Neural cell (in vitro differentiated cells): ENCODE measurements around the gene DAPP1. TPM values are rescaled to one million over a fixed set of nuclear protein-coding genes. Genes with fewer than 3 reads are reported as not detected.

Experiments used
- H2AFZ ChIP-seq: fragments of 200-600, 300-800 bp; sonication (generic), shearing (Covaris generic); 2 replicates; pipeline ENCODE4 v1.6.0; 2014; ENCODE audit warnings: low read depth, mild to moderate bottlenecking, antibody characterized with exemption, low read length, moderate library complexity
- H3F3A ChIP-seq: fragments of 200-600 bp; shearing (Covaris generic); 2 replicates; pipeline ENCODE4 v1.6.1; 2016; ENCODE audit warnings: mild to moderate bottlenecking, moderate library complexity, mixed read lengths, antibody characterized with exemption, low read length; ENCODE audit not compliant: insufficient read depth, poor library complexity, severe bottlenecking
- H3K27ac ChIP-seq: fragments of 200-600, 300-800 bp; sonication (generic), shearing (Covaris generic); 2 replicates; pipeline ENCODE4 v1.5.1; 2014; ENCODE audit warnings: mild to moderate bottlenecking, low read length, moderate library complexity
- H3K27me3 ChIP-seq: fragments of 300-800, 200-600 bp; sonication (generic), shearing (Covaris generic); 2 replicates; pipeline ENCODE4 v1.6.0; 2014; ENCODE audit warnings: mild to moderate bottlenecking, low read depth, low read length, moderate library complexity; ENCODE audit not compliant: insufficient read depth
- H3K36me3 ChIP-seq: fragments of 300-800, 200-600 bp; sonication (generic), shearing (Covaris generic); 2 replicates; pipeline ENCODE4 v1.5.1; 2014; ENCODE audit warnings: mild to moderate bottlenecking, antibody characterized with exemption, low read length, moderate library complexity; ENCODE audit not compliant: insufficient read depth
- H3K4me2 ChIP-seq: fragments of 300-800, 200-600 bp; sonication (generic), shearing (Covaris generic); 2 replicates; pipeline ENCODE4 v1.6.0; 2014; ENCODE audit warnings: mild to moderate bottlenecking, low read length
- H3K4me3 ChIP-seq: fragments of 300-800, 200-600 bp; sonication (generic), shearing (Covaris generic); 2 replicates; pipeline ENCODE4 v1.5.1; 2014; ENCODE audit warnings: mild to moderate bottlenecking, low read length, moderate library complexity
- H3K79me2 ChIP-seq: fragments of 200-600 bp; shearing (Covaris generic); replicated peaks from 2 replicates; pipeline ENCODE4 v1.6.0; 2014; ENCODE audit warnings: mild to moderate bottlenecking, low read length, moderate library complexity; ENCODE audit not compliant: insufficient read depth
- H3K9ac ChIP-seq: fragments of 300-800, 200-600 bp; sonication (generic), shearing (Covaris generic); 2 replicates; pipeline ENCODE4 v1.6.1; 2016; ENCODE audit warnings: mild to moderate bottlenecking, low read length, mixed read lengths
- H3K9me2 ChIP-seq: fragments of 200-600 bp; shearing (Covaris generic); 2 replicates; pipeline ENCODE4 v1.6.1; 2016; ENCODE audit warnings: mild to moderate bottlenecking, low read length, mixed read lengths; ENCODE audit not compliant: insufficient read depth
- H3K9me3 ChIP-seq: fragments of 200-600, 300-800 bp; sonication (generic), shearing (Covaris generic); 2 replicates; pipeline ENCODE4 v1.6.1; 2016; ENCODE audit warnings: mild to moderate bottlenecking, mixed run types, low read length, moderate library complexity, mixed read lengths
- H4K20me1 ChIP-seq: fragments of 200-600 bp; shearing (Covaris generic); 2 replicates; pipeline ENCODE4 v1.6.1; 2016; ENCODE audit warnings: mild to moderate bottlenecking, mixed run types; ENCODE audit not compliant: insufficient read depth
- CTCF ChIP-seq: fragments of 450-650 bp; IDR thresholded peaks from 2 replicates; pipeline ENCODE4 v1.5.1; 2014; ENCODE audit warnings: antibody characterized with exemption, mild to moderate bottlenecking, moderate library complexity; ENCODE audit not compliant: poor library complexity, severe bottlenecking
- EP300 ChIP-seq: fragments of 450-650 bp; conservative IDR thresholded peaks from 2 replicates; pipeline ENCODE4 v1.6.1; 2014; ENCODE audit warnings: antibody characterized with exemption, mild to moderate bottlenecking, moderate library complexity; ENCODE audit not compliant: poor library complexity, severe bottlenecking
- EZH2 ChIP-seq: fragments of 200-600, 300-800 bp; shearing (Covaris generic), sonication (generic); IDR thresholded peaks from 2 replicates; pipeline ENCODE4 v1.6.1; 2014; ENCODE audit warnings: antibody characterized with exemption, low read length, borderline replicate concordance, mild to moderate bottlenecking; ENCODE audit not compliant: insufficient read depth, poor library complexity, severe bottlenecking
- MXI1 ChIP-seq: fragments of 450-650 bp; conservative IDR thresholded peaks from 2 replicates; pipeline ENCODE4 v1.6.1; 2014; ENCODE audit warnings: antibody characterized with exemption, mild to moderate bottlenecking; ENCODE audit not compliant: poor library complexity, severe bottlenecking
- POLR2AphosphoS5 ChIP-seq: IDR thresholded peaks from 2 replicates; pipeline ENCODE4 v1.6.1; 2012
- RAD21 ChIP-seq: fragments of 450-650 bp; conservative IDR thresholded peaks from 2 replicates; pipeline ENCODE4 v1.6.1; 2014; ENCODE audit warnings: antibody characterized with exemption, mild to moderate bottlenecking, moderate library complexity
- SMC3 ChIP-seq: fragments of 450-650 bp; conservative IDR thresholded peaks from 2 replicates; pipeline ENCODE4 v1.6.1; 2014; ENCODE audit warnings: antibody characterized with exemption, mild to moderate bottlenecking, moderate library complexity; ENCODE audit not compliant: poor library complexity
- TAF1 ChIP-seq: IDR thresholded peaks from 2 replicates; pipeline ENCODE4 v1.6.1; 2012; ENCODE audit warnings: low read depth
- polyA plus RNA-seq: library from polyadenylated mRNA; depleted of rRNA; stranded (reverse); fragments of >200 nt; gene quantifications from 2 replicates; pipeline ENCODE4 v1.2.3, GENCODE V29; 2014
- TF ChIP-seq, protein P1 (sequence below): IDR thresholded peaks from 2 replicates; pipeline ENCODE4 v1.6.1; 2012; ENCODE audit warnings: borderline replicate concordance

DAPP1 gene
- polyA plus RNA-seq, 1 donor from 2014 or later, result not detected

GRCh38 chr4:99868126-99868596 lies 51.5 kb downstream of the DAPP1 start:
- H3K27me3 ChIP-seq, result no peaks in the 10 kb centered on the region
- H3K9me2 ChIP-seq, result no peaks in the 10 kb centered on the region
- H3K4me3 ChIP-seq, result no peak overlapping the region
- no peak overlapping the region for H2AFZ ChIP-seq
- no peaks in the 10 kb centered on the region for H3K9me3 ChIP-seq
- H4K20me1 ChIP-seq, result no peaks in the 10 kb centered on the region
- H3K27ac ChIP-seq, result no peak overlapping the region
- no peaks in the 10 kb centered on the region for H3K79me2 ChIP-seq
- TF ChIP-seq CTCF, result no peak
- no peak for TF ChIP-seq EP300
- TF ChIP-seq POLR2AphosphoS5, result no peak
- no peak for TF ChIP-seq TAF1
- no peak for TF ChIP-seq RAD21
- TF ChIP-seq EZH2, result no peak
- TF ChIP-seq SMC3, result no peak
- TF ChIP-seq, protein P1, sequence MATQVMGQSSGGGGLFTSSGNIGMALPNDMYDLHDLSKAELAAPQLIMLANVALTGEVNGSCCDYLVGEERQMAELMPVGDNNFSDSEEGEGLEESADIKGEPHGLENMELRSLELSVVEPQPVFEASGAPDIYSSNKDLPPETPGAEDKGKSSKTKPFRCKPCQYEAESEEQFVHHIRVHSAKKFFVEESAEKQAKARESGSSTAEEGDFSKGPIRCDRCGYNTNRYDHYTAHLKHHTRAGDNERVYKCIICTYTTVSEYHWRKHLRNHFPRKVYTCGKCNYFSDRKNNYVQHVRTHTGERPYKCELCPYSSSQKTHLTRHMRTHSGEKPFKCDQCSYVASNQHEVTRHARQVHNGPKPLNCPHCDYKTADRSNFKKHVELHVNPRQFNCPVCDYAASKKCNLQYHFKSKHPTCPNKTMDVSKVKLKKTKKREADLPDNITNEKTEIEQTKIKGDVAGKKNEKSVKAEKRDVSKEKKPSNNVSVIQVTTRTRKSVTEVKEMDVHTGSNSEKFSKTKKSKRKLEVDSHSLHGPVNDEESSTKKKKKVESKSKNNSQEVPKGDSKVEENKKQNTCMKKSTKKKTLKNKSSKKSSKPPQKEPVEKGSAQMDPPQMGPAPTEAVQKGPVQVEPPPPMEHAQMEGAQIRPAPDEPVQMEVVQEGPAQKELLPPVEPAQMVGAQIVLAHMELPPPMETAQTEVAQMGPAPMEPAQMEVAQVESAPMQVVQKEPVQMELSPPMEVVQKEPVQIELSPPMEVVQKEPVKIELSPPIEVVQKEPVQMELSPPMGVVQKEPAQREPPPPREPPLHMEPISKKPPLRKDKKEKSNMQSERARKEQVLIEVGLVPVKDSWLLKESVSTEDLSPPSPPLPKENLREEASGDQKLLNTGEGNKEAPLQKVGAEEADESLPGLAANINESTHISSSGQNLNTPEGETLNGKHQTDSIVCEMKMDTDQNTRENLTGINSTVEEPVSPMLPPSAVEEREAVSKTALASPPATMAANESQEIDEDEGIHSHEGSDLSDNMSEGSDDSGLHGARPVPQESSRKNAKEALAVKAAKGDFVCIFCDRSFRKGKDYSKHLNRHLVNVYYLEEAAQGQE, result no peak
- TF ChIP-seq MXI1, result no peak
- no peak overlapping the region for H3K9ac ChIP-seq
- no peak overlapping the region for H3K4me2 ChIP-seq
- no peaks in the 10 kb centered on the region for H3K36me3 ChIP-seq
- H3F3A ChIP-seq, result no peaks in the 10 kb centered on the region

DNA sequence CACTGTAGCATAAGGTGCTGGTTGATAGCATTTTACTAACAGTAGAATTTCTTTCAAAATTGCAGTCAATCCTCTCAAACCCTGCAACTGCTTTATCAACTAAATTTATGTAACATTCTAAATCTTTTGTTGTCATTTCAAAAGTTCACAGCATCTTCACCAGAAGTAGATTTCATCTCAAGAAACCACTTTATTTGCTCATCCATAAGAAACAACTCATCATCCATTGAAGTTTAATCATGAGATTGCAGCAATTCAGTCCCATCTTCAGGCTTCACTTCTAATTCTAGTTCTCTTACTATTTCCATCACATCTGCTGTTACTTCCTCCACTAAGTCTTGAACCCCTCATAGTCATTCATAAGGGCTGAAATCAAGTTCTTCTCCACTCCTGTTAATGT lies 55.9 kb downstream of the DAPP1 start:
- Histone ChIP-seq H3K9ac (no peak overlapping the region), H4K20me1 (no peaks in the 10 kb centered on the region), H3K27me3 (no peaks in the 10 kb centered on the region), H3K4me3 (no peak overlapping the region), H3K79me2 (no peaks in the 10 kb centered on the region), H3K9me3 (no peaks in the 10 kb centered on the region), H3K27ac (no peak overlapping the region), H3F3A (no peaks in the 10 kb centered on the region), H3K9me2 (no peaks in the 10 kb centered on the region), H3K4me2 (no peak overlapping the region), H3K36me3 (no peaks in the 10 kb centered on the region), H2AFZ (no peak overlapping the region)
- TF ChIP-seq TAF1 (no peak), EP300 (no peak), CTCF (no peak), EZH2 (no peak), RAD21 (no peak), SMC3 (no peak), POLR2AphosphoS5 (no peak), MXI1 (no peak)
- TF ChIP-seq, protein P1, result no peak
